Chondrocyte (in vitro differentiated cells): ENCODE data around the gene BLTP2. TPM values are rescaled to one million over a fixed set of nuclear protein-coding genes. Genes with fewer than 3 reads are reported as not detected.

Source experiments
- DNase-seq: peaks from one replicate; pipeline ENCODE4 v3.0.0; 2021; ENCODE audit warnings: mixed read lengths, low spot score
- H3K27ac Mint-ChIP-seq: one replicate; pipeline ENCODE4 v1.8.0; 2021; ENCODE audit warnings: mild to moderate bottlenecking, moderate library complexity, mixed read lengths; ENCODE audit not compliant: unreplicated experiment
- H3K27me3 Mint-ChIP-seq: 2 replicates; pipeline ENCODE4 v1.8.0; 2021; ENCODE audit warnings: low read depth, mixed read lengths
- H3K36me3 Mint-ChIP-seq: 2 replicates; pipeline ENCODE4 v1.8.0; 2021; ENCODE audit warnings: low read depth, mixed read lengths
- H3K4me1 Mint-ChIP-seq: 2 replicates; pipeline ENCODE4 v1.8.0; 2021; ENCODE audit warnings: low read depth, mild to moderate bottlenecking, mixed read lengths
- H3K4me3 Mint-ChIP-seq: one replicate; pipeline ENCODE4 v1.8.0; 2021; ENCODE audit warnings: mild to moderate bottlenecking, moderate library complexity, mixed read lengths; ENCODE audit not compliant: unreplicated experiment
- H3K9me3 Mint-ChIP-seq: 2 replicates; pipeline ENCODE4 v1.8.0; 2021; ENCODE audit warnings: low read depth, mixed read lengths
- total RNA-seq: library from RNA; stranded (reverse); gene quantifications from 3 replicates; pipeline ENCODE4 v1.2.1, GENCODE V29; 2021
- TF ChIP-seq, protein P1 (sequence below): fragments of 200-600 bp; sonication (generic); IDR thresholded peaks from 2 replicates; pipeline ENCODE4 v1.5.0; 2021; ENCODE audit warnings: antibody characterized with exemption, mild to moderate bottlenecking, moderate library complexity

Gene BLTP2
- total RNA-seq, 1 donor from 2014 or later = 112 TPM

DNA sequence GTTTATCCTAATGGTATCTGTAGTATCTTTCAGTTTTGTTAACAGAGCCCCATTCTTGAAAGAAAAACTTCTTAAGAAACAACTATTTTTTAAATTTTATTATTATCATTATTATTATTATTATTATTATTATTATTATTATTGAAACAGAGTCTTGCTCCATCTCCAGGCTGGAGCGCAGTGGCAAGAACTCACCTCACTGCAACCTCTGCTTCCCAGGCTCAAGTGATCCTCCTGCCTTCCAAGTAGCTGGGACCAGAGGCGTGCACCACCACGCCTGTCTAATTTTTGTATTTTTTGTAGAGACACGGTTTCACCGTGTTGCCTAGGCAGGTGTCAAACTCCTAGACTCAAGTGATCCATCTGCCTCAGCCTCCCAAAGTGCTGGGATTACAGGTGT lies 40.4 kb upstream of the BLTP2 start:
- Mint-ChIP-seq H3K36me3 (peaks cover 65% of the 10 kb centered on the region), H3K27me3 (no peaks in the 10 kb centered on the region), H3K27ac (no peak overlapping the region), H3K4me1 (no peaks in the 10 kb centered on the region), H3K4me3 (no peak overlapping the region), H3K9me3 (no peaks in the 10 kb centered on the region)
- no peak for DNase-seq
- TF ChIP-seq, protein P1, sequence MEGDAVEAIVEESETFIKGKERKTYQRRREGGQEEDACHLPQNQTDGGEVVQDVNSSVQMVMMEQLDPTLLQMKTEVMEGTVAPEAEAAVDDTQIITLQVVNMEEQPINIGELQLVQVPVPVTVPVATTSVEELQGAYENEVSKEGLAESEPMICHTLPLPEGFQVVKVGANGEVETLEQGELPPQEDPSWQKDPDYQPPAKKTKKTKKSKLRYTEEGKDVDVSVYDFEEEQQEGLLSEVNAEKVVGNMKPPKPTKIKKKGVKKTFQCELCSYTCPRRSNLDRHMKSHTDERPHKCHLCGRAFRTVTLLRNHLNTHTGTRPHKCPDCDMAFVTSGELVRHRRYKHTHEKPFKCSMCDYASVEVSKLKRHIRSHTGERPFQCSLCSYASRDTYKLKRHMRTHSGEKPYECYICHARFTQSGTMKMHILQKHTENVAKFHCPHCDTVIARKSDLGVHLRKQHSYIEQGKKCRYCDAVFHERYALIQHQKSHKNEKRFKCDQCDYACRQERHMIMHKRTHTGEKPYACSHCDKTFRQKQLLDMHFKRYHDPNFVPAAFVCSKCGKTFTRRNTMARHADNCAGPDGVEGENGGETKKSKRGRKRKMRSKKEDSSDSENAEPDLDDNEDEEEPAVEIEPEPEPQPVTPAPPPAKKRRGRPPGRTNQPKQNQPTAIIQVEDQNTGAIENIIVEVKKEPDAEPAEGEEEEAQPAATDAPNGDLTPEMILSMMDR = no peak

DNA sequence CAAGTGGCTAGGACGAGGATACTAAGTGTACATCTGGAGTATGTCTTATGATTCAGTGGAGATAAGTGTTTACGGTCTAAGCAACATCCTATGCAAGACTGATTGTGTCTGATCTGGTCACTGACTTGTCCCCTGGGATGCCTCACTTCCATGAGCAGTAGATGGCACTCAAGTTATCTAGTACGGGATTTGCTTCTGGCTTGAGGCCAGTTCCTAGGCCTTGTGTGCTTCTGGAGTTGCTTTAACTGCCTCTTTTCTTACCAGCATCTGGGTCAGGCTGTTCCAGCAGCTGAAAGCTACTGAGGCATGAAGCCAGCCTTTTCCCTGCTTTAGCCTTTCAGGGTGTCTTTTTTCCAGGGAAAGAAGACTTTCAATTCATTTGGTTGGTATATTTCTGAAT lies 40.0 kb upstream of the BLTP2 start:
- peaks cover 63% of the 10 kb centered on the region for H3K36me3 Mint-ChIP-seq
- H3K4me3 Mint-ChIP-seq = no peak overlapping the region
- no peak overlapping the region for H3K27ac Mint-ChIP-seq

DNA sequence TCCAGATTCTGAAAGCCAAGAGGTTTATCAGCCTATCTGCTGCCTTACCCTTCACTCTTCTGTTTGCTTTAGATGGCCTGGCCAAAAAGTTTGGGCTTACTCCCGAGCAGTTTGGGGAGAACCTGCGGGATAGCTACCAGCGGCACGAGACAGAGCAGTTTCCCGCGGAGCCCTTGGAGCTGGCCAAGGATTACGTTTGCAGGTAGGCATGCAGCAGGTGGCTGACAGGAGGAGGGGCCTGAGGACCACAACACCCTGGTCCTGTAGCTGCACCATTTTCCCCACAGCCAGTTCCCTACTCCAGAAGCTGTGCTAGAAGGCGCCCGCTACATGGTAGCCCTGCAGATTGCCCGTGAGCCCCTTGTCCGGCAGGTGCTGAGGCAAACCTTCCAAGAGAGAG lies 37.7 kb upstream of the BLTP2 start:
- DNase-seq = no peak
- Mint-ChIP-seq H3K4me1 (no peaks in the 10 kb centered on the region), H3K9me3 (no peaks in the 10 kb centered on the region), H3K36me3 (peaks cover 58% of the 10 kb centered on the region), H3K27me3 (no peaks in the 10 kb centered on the region), H3K27ac (no peak overlapping the region), H3K4me3 (no peak overlapping the region)
- TF ChIP-seq, protein P1 = no peak

More for the DNA sequence above, 40.0 kb upstream of the BLTP2 start:
- DNase-seq = no peak
- no peaks in the 10 kb centered on the region for H3K27me3 Mint-ChIP-seq
- no peaks in the 10 kb centered on the region for H3K4me1 Mint-ChIP-seq
- no peaks in the 10 kb centered on the region for H3K9me3 Mint-ChIP-seq
- TF ChIP-seq, protein P1 = peak; percentile 27

DNA sequence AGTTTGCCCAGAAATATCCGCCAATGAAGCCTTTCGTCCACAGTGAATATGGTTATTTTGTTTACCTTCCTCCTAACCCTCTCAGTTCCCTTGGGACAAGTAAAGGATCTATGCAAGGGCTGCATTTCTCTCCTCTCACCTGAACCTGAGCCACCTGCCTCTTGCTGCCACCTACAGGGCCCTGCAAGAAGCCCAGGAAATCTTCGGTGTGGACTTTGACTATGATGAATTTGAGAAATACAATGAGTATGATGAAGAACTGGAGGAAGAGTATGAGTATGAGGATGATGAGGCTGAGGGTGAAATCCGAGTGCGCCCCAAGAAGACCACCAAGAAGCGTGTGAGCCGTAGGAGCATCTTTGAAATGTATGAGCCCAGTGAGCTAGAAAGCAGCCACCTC lies 31.0 kb upstream of the BLTP2 start:
- H3K9me3 Mint-ChIP-seq = no peaks in the 10 kb centered on the region
- no peaks in the 10 kb centered on the region for H3K27me3 Mint-ChIP-seq
- H3K4me1 Mint-ChIP-seq = peaks cover 3% of the 10 kb centered on the region
- no peak overlapping the region for H3K4me3 Mint-ChIP-seq
- TF ChIP-seq, protein P1 = peak; percentile 47
- DNase-seq = no peak
- H3K36me3 Mint-ChIP-seq = peaks cover 55% of the 10 kb centered on the region
- H3K27ac Mint-ChIP-seq = no peak overlapping the region

GRCh38 chr17:28675490-28675889 lies 30.5 kb upstream of the BLTP2 start:
- TF ChIP-seq, protein P1 = no peak
- Mint-ChIP-seq H3K36me3 (peaks cover 54% of the 10 kb centered on the region), H3K4me3 (no peak overlapping the region), H3K27ac (no peak overlapping the region), H3K27me3 (no peaks in the 10 kb centered on the region), H3K4me1 (peaks cover 3% of the 10 kb centered on the region), H3K9me3 (no peaks in the 10 kb centered on the region)
- no peak for DNase-seq
